Nephron (organoid): ENCODE data around the gene TRANK1.
A peak's percentile ranks its signal among the peaks of the same experiment; 100 is the strongest.
"Not testable (repeated sequence)": the region's sequence is repeated elsewhere in the genome, so short reads cannot be mapped to it uniquely, and the experiment has no call there.

Experiments used
- H3K27ac Mint-ChIP-seq, 3 experiments: 2 replicates each; pipeline ENCODE4 v1.8.0; 2020; ENCODE audit warnings: mixed read lengths in 3 of 3, mild to moderate bottlenecking in 2 of 3, moderate library complexity in 1 of 3
- H3K27me3 Mint-ChIP-seq: 2 replicates; pipeline ENCODE4 v1.8.0; 2021; ENCODE audit warnings: low read depth, mild to moderate bottlenecking, moderate library complexity, mixed read lengths
- H3K36me3 Mint-ChIP-seq: 2 replicates; pipeline ENCODE4 v1.8.0; 2020; ENCODE audit warnings: low read depth, mixed read lengths
- H3K4me1 Mint-ChIP-seq: 2 replicates; pipeline ENCODE4 v1.8.0; 2020; ENCODE audit warnings: mixed read lengths
- H3K4me3 Mint-ChIP-seq, 3 experiments: 2 replicates each; pipeline ENCODE4 v1.8.0; 2020; ENCODE audit warnings: mild to moderate bottlenecking in 3 of 3, mixed read lengths in 3 of 3, moderate library complexity in 2 of 3
- H3K9me3 Mint-ChIP-seq: 2 replicates; pipeline ENCODE4 v1.8.0; 2020; ENCODE audit warnings: mixed read lengths
- CTCF ChIP-seq, 3 experiments: fragments of 200-600 bp; sonication (generic); IDR thresholded peaks; one replicate each; pipeline ENCODE4 v1.5.0; 2021; ENCODE audit warnings: antibody characterized with exemption in 3 of 3; ENCODE audit not compliant: unreplicated experiment in 3 of 3

TRANK1 gene

DNA sequence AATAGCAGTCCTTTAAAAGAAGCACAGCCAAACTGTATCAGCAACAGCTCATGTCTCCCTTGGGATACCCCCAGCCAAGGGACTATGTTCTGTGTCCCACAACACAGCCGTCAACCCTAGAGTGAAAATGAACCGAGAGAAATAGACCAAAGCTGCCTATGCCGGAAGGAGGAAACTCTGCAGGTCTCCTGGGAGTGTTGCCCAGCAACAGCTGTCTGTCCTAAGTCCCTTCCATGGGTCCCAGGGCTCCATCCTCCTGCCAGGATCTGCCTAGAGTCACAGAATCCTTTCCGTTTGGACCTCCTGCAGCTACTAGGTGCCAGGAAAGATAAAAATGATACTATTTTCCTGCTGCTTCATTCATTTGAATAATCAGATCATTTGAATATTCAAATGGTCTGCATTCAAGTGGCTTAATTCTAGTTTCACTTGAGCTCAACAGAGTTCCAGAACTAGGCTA lies 53.1 kb downstream of the TRANK1 start:
- TF ChIP-seq CTCF (IDR thresholded peaks at IDR 0.05; ENCODE audit: unreplicated experiment in 3 of 3) = no peak
- Mint-ChIP-seq H3K27me3 (no peaks in the 10 kb centered on the region), H3K9me3 (no peaks in the 10 kb centered on the region), H3K4me1 (no peaks in the 10 kb centered on the region), H3K27ac (peak overlapping the region; percentile 26 to 79 (median 78)), H3K36me3 (peaks cover 26% of the 10 kb centered on the region), H3K4me3 (no peak overlapping the region)

- H3K27me3 Mint-ChIP-seq, H3K4me3 Mint-ChIP-seq, H3K27ac Mint-ChIP-seq, H3K4me1 Mint-ChIP-seq, H3K9me3 Mint-ChIP-seq: not testable (repeated sequence)
- H3K36me3 Mint-ChIP-seq = peaks cover 27% of the 10 kb centered on the region
These were observed 53.8 kb downstream of the TRANK1 start for GRCh38 chr3:36891097-36891496.

GRCh38 chr3:36890261-36890660 lies 54.6 kb downstream of the TRANK1 start:
- Mint-ChIP-seq H3K4me3 (no peak overlapping the region), H3K27ac (no peak overlapping the region), H3K27me3 (no peaks in the 10 kb centered on the region), H3K36me3 (peaks cover 27% of the 10 kb centered on the region), H3K4me1 (no peaks in the 10 kb centered on the region), H3K9me3 (no peaks in the 10 kb centered on the region)
- no peak for TF ChIP-seq CTCF (IDR thresholded peaks at IDR 0.05; ENCODE audit: unreplicated experiment in 3 of 3)

- TF ChIP-seq CTCF (IDR thresholded peaks at IDR 0.05; ENCODE audit: unreplicated experiment in 3 of 3) = no peak
- H3K4me3 Mint-ChIP-seq = no peak overlapping the region
These were observed 63.1 kb downstream of the TRANK1 start for GRCh38 chr3:36881735-36882134.

DNA sequence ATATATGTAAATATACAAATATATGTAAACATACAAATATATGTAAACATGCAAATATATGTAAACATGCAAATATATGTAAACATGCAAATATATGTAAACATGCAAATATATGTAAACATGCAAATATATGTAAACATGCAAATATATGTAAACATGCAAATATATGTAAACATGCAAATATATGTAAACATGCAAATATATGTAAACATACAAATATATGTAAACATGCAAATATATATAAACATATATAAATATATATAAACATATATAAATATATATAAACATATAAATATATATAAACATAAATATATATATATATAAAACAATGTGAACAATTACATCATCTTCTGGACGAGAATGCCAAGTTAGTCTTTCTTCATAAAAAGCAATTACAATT lies 65.0 kb downstream of the TRANK1 start:
- H3K9me3 Mint-ChIP-seq, H3K4me1 Mint-ChIP-seq, H3K36me3 Mint-ChIP-seq, H3K27me3 Mint-ChIP-seq, H3K4me3 Mint-ChIP-seq, H3K27ac Mint-ChIP-seq: not testable (repeated sequence)

More at GRCh38 chr3:36881735-36882134, 63.1 kb downstream of the TRANK1 start:
- no peaks in the 10 kb centered on the region for H3K27me3 Mint-ChIP-seq
- H3K4me1 Mint-ChIP-seq = no peaks in the 10 kb centered on the region
- H3K36me3 Mint-ChIP-seq = peaks cover 5% of the 10 kb centered on the region
- H3K9me3 Mint-ChIP-seq = no peaks in the 10 kb centered on the region
- H3K27ac Mint-ChIP-seq = no peak overlapping the region

- Mint-ChIP-seq H3K27me3 (no peaks in the 10 kb centered on the region), H3K4me3 (no peak overlapping the region), H3K9me3 (no peaks in the 10 kb centered on the region), H3K36me3 (peaks cover 4% of the 10 kb centered on the region), H3K4me1 (no peaks in the 10 kb centered on the region), H3K27ac (no peak overlapping the region)
- no peak for TF ChIP-seq CTCF (IDR thresholded peaks at IDR 0.05; ENCODE audit: unreplicated experiment in 3 of 3)
These were observed 66.7 kb downstream of the TRANK1 start for GRCh38 chr3:36877930-36878685.
